GM18502 (cell line): ENCODE results near the gene MYB.
"Not testable (repeated sequence)": the region's sequence is repeated elsewhere in the genome, so short reads cannot be mapped to it uniquely, and the experiment has no call there.

Experiments
- ATAC-seq: cut with Tn5 transposase; IDR thresholded peaks from one replicate; pipeline ENCODE4 v1.9.1; 2021; ENCODE audit warnings: mild to moderate bottlenecking; ENCODE audit not compliant: unreplicated experiment, poor library complexity

The MYB gene

GRCh38 chr6:135243871-135244796 is 63.0 kb downstream of the MYB start:
- ATAC-seq, result no peak

GRCh38 chr6:135244805-135245204 is 63.7 kb downstream of the MYB start:
- no peak for ATAC-seq

- ATAC-seq, result not testable (repeated sequence)
Measured at GRCh38 chr6:135246412-135247012, 65.4 kb downstream of the MYB start.

GRCh38 chr6:135250234-135250633 is 69.1 kb downstream of the MYB start:
- ATAC-seq, result no peak

- no peak for ATAC-seq
Measured at GRCh38 chr6:135250751-135251497, 69.8 kb downstream of the MYB start.

GRCh38 chr6:135251498-135252441 is 70.7 kb downstream of the MYB start:
- no peak for ATAC-seq

GRCh38 chr6:135254471-135254870 is 73.4 kb downstream of the MYB start:
- ATAC-seq, result no peak

GRCh38 chr6:135256866-135257265 is 75.8 kb downstream of the MYB start:
- no peak for ATAC-seq

GRCh38 chr6:135257631-135258405 is 76.7 kb downstream of the MYB start:
- no peak for ATAC-seq

- ATAC-seq, result no peak
Measured at GRCh38 chr6:135258970-135259369, 77.9 kb downstream of the MYB start.

GRCh38 chr6:135260612-135261011 is 79.5 kb downstream of the MYB start:
- no peak for ATAC-seq

GRCh38 chr6:135261872-135262725 is 81.0 kb downstream of the MYB start:
- ATAC-seq, result no peak

- ATAC-seq, result no peak
Measured at GRCh38 chr6:135265278-135265677, 84.2 kb downstream of the MYB start.

- ATAC-seq, result no peak
Measured at GRCh38 chr6:135266675-135267074, 85.6 kb downstream of the MYB start.

- no peak for ATAC-seq
Measured at GRCh38 chr6:135267085-135267484, 86.0 kb downstream of the MYB start.

GRCh38 chr6:135268263-135268662 is 87.2 kb downstream of the MYB start:
- ATAC-seq, result no peak

GRCh38 chr6:135268740-135269139 is 87.6 kb downstream of the MYB start:
- no peak for ATAC-seq
